Fibroblast of pulmonary artery (primary cell): ENCODE measurements around the gene CEACAM19.
A peak's percentile ranks its signal among the peaks of the same experiment; 100 is the strongest.

Experiments
- DNase-seq: peaks from one replicate; pipeline ENCODE4 v3.0.0-alpha.2; 2010; ENCODE audit warnings: low read depth
- H3K4me3 ChIP-seq: replicated peaks from 2 replicates; pipeline ENCODE4 v1.5.1; 2011; ENCODE audit warnings: low read depth, mild to moderate bottlenecking, control low read depth, low read length, moderate library complexity
- TF ChIP-seq, protein P1 (sequence below): IDR thresholded peaks from 2 replicates; pipeline ENCODE4 v1.5.1; 2011; ENCODE audit warnings: mild to moderate bottlenecking, control low read depth, low read length, inconsistent platforms; ENCODE audit errors: missing control alignments

CEACAM19 gene

DNA sequence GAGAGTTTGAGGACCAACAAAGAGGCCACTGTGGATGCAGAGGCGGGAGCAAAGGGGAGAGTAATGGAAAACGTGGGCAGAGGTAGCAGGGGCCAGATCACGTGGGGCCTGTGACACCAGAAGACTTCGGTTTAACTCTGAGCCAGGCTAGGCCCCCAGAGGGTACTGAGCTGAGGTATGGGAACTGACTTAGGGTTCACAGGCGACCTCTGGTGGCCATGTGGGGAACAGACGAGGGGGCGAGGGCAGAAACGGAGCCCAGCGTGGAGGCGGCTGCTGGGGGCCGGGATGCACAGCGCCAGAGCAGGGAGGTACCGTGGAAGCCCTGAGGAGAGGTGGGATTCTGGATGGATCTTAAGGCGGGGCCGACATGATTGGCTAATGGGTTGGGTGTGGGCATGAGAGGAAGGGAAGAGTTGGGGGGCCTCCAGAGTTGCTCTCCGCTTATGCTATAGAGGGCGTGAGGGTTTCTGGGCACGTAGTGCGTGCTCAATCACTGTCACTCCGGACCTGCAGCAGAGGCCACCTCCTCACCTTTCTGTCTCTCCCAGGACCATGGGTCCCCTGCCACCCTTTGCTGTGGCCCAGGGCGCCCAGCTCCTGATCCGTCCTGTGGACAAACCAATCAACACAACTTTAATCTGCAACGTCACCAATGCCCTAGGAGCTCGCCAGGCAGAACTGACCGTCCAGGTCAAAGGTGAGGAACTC lies 13.9 kb upstream of the CEACAM19 start:
- H3K4me3 ChIP-seq, result no peak overlapping the region
- TF ChIP-seq, protein P1, sequence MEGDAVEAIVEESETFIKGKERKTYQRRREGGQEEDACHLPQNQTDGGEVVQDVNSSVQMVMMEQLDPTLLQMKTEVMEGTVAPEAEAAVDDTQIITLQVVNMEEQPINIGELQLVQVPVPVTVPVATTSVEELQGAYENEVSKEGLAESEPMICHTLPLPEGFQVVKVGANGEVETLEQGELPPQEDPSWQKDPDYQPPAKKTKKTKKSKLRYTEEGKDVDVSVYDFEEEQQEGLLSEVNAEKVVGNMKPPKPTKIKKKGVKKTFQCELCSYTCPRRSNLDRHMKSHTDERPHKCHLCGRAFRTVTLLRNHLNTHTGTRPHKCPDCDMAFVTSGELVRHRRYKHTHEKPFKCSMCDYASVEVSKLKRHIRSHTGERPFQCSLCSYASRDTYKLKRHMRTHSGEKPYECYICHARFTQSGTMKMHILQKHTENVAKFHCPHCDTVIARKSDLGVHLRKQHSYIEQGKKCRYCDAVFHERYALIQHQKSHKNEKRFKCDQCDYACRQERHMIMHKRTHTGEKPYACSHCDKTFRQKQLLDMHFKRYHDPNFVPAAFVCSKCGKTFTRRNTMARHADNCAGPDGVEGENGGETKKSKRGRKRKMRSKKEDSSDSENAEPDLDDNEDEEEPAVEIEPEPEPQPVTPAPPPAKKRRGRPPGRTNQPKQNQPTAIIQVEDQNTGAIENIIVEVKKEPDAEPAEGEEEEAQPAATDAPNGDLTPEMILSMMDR, result peak; percentile 87
- DNase-seq, result peak; percentile 79

DNA sequence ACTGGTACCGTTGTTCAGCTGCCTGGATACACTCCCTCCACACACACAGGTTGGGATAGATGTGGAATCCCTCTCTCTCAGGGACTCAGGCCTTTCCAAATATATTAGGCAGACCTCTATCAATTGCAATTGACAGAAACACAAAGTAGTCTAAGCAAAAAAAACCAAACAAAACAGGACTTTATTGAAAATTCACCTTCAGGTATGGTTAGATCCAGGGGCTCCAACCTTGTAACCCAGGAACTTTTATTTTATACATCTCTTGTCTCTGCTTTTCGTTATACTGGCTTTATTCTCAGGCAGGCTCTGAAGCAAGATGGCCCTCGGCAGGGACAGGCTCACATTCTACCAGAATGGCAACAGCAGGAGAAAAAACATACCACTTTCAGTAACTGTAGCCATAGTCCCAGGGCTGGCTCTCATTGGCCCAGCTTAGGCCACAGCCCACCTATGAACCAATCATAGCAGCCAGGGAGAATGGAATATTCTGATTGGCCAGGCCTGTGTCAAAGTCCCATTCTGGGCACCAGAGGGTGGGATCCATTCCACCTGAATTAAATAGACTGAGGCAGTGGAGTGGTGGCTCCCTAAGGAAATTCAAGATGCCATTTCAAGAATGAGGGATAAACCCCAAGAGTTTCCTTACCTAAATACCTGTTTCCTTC lies 13.1 kb upstream of the CEACAM19 start:
- TF ChIP-seq, protein P1, result no peak
- DNase-seq, result no peak
- no peak overlapping the region for H3K4me3 ChIP-seq

DNA sequence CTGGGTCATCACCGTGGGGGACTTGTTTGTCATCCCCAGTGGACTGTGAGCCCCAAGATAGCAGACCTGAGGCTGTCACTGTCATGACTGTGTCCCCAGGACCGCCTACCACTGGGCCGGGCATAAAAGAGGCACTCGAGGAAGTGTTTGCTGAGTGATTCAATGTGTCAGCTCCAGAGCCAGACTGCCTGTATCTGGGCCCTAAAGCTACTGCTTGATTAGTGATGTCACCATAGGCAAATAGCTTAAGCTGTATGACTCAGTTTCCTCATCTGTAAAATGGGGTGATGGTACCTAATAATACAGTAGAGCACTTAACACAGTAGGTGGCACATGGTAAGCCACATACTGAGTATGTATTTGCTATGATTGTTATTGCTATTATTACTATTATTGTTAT lies 11.2 kb upstream of the CEACAM19 start:
- DNase-seq, result no peak
- H3K4me3 ChIP-seq, result no peak overlapping the region
- TF ChIP-seq, protein P1, result no peak

DNA sequence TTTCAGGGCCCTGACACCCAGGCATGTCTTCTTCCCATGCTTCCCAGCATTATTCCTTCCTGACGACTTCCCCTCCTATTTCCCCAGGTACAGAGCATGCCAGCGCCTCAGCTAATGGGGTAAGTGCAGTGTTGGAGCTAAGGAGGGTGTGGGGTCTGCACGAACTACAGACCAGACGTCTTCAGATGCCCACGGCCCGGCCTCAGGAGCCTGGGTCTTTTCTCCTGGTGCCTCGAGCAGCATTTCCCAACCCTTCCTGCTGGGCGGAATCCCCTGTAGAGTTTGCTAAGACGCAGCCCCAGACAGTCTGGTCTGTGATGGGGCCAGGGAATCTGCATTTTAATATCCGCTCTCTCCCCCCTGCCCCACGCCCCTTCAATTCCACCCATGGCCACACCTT lies 10.1 kb upstream of the CEACAM19 start:
- TF ChIP-seq, protein P1, result no peak
- no peak for DNase-seq
- no peak overlapping the region for H3K4me3 ChIP-seq

DNA sequence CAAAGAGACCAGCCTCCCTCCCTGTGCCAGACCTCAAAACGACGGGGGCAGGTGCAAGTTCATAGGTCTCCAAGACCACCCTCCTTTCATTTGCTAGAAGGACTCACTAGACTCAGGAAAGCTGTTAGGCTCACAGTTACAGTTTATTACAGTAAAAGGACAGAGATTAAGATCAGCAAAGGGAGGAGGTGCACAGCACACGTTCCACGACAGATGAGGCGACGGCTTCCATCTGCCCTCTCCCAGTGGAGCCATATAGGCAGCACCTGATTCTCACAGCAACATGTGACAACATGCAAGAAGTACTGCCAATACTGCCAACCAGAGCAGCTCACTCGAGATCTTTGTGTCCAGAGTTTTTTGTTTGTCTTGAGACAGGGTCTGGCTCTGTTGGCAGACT lies 9.4 kb upstream of the CEACAM19 start:
- no peak for DNase-seq
- no peak overlapping the region for H3K4me3 ChIP-seq
- TF ChIP-seq, protein P1, result no peak

DNA sequence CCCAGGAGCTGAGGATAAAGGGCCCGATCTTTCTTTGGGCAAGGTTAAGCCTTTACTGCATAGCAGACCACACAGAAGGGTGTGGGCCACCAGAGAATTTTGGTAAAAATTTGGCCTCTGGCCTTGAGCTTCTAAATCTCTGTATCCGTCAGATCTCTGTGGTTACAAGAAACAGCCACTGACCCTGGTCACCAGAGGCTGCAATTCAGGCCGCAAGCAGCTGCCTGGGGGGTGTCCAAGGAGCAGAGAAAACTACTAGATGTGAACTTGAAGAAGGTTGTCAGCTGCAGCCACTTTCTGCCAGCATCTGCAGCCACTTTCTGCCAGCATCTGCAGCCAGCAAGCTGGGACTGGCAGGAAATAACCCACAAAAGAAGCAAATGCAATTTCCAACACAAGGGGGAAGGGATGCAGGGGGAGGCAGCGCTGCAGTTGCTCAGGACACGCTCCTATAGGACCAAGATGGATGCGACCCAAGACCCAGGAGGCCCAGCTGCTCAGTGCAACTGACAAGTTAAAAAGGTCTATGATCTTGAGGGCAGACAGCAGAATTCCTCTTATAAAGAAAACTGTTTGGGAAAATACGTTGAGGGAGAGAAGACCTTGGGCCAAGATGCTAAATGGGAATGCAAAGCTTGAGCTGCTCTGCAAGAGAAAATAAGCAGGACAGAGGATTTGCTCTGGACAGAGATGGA lies 8.4 kb upstream of the CEACAM19 start:
- DNase-seq, result no peak
- TF ChIP-seq, protein P1, result no peak
- no peak overlapping the region for H3K4me3 ChIP-seq
